IPS-NIHi7 (cell line): ENCODE data around the gene TNNT3.

Experiments used
- DNase-seq: peaks from one replicate; pipeline ENCODE4 v3.0.0; 2012; ENCODE audit warnings: mixed read lengths; ENCODE audit errors: extremely low spot score

Gene TNNT3

DNA sequence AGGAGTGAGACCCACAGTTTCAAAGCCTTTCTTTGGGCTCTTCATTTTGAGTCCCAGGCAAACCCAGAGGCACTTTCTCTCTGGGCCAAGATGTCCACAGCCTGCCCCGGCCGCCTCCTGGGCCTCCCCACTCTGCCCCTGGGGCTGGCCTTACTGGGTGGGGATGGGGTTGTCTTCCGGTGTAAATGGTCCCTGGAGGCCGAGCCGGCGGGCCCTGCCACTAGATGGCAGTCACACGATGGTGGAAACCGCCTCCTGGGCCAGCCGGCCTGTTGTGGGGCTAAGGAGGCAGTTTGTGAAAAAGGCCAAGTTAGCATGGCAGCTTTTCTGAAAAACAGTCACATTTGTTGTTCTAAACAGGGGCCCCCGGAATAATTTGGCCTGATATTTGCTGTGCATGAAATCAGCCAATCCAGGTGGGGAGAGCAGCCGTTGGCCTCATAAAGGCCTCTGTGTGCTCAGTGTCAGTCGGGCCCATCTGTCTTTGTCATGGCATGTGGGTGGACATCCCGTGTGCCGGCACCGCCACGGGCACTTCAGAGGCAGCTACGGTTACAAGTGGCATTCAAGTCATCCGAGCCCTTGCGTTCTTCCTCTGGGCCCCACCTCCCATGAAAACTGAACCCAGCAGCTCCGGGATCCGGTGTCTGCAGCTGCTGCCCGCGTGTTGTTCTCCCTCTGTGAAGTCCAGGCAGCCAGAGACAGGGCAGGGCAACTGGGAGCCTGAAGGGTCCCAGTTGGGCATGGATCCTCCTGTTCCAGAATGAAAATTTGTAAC lies 34.2 kb downstream of the TNNT3 start:
- no peak for DNase-seq

DNA sequence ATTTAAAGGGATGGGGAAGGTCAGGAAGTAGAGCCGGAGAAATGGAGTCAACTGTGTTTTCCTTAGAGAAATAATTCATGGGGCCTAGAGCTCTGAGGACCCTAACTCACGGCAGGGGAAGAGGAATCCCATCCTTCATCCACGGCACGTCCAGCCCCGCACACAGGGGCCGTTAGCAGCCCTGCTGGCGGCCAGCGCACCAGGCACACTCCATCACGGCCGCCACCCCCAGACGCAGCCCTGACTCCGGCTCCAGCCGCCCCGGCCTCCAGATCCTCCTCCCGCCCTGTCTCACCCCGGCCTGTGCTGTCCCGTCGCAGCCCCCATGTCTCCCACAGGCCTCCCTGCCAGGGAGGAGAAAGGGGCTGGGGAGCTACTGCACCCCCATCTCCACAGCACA lies 38.9 kb downstream of the TNNT3 start:
- no peak for DNase-seq

DNA sequence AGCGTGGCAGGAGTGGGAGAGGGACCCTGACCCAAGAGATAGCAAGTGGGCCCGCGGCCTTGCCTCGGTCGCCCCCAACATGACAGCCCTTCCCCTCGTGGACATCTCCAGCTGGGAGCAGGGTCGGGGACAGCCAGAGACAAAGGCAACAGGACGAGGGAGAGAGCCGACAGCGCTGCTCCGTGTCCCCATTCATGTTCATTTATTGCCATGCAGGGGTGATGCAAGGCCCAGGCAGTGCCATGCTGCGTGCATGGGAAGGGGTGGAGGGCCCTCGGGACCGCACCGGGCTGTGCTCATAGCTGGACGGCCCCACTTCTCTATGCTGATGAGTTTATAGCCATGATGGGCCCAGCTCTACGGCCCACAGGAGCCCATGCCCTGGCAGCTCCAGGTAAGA lies 40.3 kb downstream of the TNNT3 start:
- DNase-seq, result no peak

DNA sequence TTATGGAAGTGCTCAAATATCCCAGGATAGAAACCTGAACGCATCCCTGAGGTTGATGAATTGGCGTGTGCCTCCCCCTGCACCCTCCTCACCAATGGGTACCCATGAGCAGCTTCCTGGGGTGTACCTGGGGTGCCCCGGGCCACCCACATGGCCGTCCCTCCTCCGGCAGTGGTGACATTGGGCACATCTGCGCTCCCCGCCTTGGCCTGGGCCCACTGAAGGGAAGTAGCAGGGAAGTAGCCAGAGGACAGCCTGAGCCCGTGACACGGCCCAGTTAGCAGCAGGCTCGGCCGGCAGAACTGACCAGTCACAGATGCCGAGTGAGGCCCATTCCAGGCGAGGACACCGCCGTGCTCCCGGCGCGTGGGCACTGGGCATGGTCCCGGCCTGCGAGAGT lies 44.4 kb downstream of the TNNT3 start:
- DNase-seq, result no peak

DNA sequence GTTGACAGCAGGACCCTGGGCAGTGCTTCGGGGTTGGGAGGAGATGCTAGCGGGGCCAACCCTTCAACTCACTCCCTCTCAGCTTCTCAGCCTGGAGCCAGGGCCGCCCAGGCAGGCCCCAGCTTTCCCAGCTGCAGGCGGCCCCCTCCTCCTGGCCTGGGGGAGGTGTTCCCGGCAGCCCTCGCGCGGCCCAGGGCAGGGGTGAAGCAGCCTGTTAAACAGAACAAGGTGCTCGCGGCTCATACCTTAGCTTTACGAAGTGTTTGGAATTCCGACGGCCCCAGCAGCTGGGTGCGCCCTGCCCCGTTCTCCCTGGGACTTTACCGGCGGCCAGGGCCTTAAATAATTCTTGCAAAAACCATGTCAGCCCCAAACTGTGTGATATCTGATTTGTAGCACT lies 44.8 kb downstream of the TNNT3 start:
- no peak for DNase-seq

DNA sequence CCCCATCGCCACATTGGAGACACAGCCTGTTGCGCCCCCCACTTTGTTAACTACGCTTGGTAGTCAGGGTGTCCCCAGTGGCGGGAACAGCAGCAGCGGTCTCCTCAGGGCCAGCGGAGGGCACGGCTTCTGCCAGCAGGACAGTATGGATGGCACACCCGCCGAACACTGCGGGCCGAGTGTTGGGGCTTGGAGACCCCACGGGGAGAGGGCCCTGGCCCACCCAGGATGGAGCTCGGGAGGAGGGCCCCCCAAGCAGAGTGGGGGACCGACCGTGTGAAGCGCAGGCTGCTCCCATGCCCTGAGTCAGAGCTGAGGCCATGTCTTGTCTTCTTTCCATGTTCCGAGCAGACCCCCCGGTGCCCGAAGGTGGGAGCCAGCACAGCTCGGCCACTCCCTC lies 45.5 kb downstream of the TNNT3 start:
- DNase-seq, result no peak

DNA sequence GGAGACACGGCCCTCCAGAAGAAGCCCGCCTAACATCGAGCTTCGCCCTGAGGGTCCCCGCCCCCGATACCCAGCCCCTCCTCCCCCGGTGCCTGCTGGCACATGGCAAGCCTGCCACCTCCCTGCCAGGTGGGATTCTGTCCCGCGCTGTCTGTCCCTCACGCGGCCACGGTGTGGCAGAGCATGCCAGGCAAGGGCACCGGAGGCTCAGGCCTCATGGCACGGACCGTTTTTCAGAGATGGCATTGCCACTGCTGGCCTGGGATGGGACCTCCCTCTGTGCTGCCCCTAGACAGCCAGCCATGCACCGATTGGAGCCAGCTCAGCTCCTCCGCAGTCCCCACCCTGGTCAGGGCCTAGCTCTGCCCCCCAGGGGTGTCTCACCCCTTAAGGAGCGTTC lies 47.0 kb downstream of the TNNT3 start:
- DNase-seq, result no peak

DNA sequence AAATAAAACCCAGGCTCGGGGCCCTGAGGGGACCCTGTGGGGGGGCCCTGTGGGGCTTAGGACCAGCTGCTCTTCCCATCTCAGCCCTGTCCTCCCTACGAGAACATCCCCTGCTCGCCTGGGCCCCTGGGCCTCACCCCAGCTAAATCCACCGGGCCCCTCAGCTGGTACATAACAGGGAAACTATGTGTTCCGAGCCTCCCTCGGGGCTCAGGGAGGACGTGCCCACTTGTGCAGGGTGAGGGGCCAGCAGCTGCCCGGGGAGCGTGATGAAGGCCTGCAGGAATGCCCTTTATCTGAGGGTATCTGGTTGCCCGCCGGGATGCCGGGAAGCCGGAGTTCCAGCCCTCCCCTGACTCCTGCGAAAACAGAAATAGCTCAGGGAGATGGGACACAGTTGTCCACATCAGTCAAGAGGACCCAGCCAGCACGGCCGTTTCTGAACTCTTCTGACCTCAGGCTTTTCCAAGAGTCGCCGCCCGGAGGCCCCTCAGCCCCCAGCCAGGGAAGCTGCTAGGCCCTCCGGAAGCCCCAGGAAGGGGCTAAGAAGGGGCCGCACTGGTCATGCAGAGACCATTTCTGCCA lies 48.2 kb downstream of the TNNT3 start:
- no peak for DNase-seq

DNA sequence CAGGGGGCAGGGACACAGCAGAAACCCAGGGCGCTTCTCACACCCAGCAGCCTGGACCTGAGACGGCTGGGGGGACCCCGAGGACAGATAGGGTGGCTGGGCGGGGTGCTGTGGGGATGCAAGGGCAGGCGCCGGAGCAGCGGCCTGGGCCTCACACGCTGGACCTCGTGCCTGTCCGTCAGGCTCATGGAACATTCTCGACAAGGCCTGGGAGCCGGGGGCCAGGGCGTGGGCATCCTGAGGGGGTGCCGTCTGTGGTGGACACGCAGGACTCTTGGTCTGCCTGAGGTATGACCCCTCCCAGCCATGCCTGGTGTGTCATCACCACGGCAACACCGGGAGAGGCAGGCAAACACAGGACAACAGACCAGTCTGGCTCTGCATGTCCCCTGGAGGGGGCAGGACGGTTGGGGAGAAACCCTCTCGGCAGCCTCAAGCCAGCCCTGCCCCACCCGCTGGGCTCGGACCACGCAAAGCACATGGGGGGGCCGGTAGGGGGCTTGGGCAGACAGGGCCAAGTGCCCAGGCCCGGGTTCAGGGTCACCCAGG lies 49.0 kb downstream of the TNNT3 start:
- no peak for DNase-seq

DNA sequence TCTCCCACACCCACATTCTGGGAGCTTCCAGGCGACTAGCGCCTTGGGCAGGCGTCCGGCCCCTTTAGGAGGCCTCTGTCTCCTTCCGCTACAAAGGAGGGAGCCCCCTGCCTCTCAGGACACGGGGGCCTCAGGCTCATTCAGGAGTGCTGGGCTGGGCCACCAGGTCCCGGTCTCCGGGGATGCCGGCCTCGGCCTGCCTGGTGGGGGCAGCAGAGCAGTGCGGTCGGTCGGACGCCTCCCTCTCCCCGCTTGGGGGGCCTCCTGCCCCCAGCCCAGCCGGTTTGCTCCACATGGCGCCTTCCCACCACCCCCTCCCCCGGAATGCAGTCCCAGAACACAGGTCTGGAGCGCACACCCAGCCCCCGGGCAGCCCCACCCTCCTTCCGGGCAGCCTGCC lies 49.5 kb downstream of the TNNT3 start:
- no peak for DNase-seq

DNA sequence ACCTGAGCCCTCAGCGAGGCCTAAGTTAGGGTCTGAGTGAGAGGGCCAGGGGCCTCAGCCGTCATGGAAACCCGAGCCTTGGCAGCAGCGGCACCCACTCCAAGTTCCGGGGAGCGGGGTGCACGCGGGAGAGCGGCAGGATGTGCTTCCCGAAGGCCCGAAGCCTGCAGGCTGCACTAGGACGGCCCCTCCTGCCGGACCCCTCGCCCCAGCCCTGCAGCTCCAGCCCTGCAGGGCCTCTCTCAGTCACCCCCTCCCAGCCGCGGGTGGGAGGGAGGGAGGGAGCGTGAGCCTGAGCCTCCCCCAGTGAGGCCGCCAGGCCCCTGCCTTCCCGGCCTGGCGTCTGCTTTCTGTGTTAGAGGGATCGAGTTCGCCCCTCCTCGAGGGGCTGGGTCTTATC lies 50.3 kb downstream of the TNNT3 start:
- DNase-seq, result no peak

DNA sequence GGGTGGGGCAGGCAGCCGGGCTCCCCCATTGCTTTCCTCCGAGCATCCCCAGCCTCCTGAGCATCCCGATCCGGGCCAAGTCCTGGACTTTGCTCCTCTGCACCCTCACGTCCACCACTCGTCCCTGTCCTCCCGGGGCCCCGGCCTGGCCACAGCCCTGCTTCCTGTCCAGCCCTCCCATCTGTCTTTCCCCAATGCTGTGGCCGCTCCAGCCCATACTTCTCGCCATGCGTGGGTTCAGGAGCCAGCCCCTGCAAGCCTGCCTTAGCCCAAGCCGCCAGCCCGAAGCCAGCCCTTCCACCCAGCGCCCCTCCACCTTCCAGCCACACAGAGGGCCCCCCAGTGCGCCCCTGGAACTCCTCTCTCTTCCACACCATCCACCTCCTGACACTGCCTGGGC lies 51.5 kb downstream of the TNNT3 start:
- DNase-seq, result no peak

DNA sequence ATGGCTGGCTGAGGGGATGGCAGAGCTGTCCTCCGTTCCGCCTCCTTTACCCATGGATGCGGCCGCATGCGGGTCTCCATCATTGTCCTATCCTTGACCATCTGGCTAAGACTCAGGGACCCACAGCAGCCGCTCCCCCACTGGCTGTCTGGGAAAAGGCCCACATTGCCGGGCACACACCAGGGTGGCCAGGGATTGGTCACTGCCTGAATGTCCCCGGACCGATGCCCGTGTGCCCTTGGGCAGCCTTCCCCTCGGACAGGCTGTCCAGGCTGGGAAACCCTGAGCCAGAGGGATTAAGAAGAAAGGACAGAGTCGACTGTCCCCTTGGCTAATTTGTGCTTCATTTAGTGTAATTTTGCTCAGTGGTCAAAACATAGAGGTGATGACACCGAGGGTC lies 55.7 kb downstream of the TNNT3 start:
- no peak for DNase-seq

DNA sequence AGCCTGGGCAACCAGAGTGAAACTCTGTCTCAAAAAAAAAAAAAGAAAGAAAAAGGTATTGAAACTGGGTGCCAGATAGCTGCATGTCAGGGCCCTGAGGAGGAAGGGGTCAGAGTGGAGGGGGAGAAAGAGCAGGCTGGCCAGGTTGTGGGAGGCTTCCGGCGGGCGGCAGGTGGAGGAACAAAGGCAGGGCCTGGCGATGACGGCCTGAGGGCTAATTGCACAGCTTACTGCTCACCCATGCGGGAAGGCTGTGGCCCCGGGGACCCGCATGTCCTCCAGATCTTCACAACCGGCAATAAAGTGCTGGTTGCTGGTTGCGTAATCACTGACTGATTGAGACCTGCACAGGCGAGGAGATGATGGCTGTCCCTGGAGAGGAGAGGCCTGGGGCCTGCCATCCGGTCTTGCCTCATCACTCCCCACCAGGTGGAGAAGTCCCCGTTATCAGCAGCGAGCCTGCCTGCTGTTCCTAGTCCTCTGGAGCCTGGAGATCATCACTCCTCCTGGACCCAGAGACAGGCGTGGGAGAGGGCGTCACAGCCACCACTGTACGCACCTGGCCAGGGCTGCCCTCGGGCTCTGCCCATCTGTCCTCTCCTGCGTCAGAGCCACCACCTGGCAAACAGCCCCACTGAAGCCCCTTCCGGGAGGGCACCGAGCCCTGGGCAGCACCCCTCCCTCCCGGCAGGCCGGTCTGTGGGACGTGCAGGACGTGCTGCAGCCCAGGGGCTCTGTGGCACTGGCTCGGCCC lies 59.4 kb downstream of the TNNT3 start:
- no peak for DNase-seq

DNA sequence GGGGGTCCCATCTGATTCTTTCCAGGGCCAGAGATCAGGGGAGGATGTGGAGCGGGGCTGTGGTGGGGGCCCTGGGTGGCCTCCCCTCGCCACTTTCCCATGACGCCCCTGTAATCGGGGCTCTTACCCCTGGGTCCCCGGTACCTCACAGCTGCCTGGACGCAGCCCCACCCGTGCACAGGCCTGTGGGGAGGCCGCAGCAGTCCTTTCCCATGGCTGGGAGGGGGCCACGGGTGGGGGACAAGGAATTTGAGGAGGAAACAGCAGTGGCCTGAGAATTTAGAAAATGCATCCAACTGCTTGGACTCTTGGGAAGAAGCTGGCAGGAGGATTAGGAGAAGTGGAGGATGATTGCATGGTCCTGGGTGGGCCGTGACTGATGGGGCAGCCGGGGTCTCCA lies 60.1 kb downstream of the TNNT3 start:
- no peak for DNase-seq

DNA sequence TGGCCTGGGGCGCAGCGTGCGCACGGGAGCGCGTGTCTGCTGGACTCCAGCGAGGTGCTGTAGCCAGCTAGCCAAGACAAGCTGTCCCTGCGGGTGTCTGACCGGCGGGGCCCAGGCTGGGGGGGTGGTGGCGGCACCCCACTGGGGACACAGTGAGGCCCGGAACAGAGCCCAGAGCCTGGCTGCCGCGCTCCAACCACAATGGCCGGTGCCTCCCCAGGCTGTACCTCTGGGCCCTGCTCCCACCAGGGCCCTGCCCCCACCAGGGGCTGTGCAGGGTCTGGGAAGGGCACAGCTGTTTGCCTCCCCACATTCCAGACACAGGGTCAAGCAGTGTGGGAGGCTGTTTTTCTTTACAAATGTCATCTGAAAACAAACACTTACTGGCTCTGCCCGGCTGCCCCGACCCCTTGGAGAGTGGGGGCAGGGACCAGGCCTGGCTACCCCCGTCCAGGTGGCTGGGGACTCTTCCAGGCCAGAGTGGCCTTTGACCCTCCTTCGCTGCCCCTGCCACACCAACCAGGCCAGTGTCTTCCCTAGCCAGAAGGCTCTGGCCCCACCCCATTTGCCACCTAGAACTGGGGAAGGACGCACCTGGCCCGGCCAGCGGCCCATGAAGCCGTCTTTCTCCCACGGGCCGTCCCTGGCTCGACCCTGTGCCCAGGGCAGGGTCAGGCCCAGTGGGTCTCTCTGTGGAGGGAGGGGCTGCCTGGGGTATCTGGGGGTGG lies 63.5 kb downstream of the TNNT3 start:
- DNase-seq, result no peak

DNA sequence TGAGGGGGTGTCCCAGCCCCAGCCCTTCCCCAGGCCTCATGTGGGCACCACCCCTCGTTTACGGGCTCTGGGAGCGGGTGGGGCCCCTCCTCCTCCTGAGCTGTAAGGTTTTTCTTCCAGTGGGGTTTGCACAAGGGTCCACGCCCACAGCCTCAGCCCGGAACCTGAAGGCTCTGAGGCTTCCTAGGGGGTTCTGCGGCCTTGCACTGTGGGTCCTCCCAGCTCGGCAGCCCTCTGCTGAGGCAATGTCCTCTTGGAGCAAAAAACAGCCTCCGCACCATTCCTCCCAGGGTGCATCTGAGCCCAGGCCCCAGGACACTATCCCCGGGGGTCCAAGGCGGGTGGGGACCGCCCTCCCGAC lies 64.1 kb downstream of the TNNT3 start:
- DNase-seq, result no peak

DNA sequence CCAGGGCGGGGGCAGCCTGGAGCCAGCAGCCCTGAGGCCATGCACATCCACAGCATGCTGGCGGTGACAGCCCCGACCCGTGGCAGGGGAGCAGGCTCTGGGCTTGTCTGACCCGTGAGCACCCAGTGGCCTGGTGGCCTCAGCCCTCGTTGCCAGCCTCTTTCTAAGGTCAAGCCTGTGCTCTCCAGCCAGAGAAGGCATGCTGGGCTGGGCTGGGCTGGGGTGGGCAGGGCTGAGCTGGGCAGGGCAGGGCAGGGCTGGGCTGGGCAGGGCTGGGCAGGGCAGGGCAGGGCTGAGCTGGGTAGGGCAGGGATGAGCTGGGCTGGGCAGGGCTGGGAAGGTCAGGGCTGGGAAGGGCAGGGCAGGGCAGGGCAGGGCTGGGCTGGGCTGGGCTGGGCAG lies 67.5 kb downstream of the TNNT3 start:
- no peak for DNase-seq

DNA sequence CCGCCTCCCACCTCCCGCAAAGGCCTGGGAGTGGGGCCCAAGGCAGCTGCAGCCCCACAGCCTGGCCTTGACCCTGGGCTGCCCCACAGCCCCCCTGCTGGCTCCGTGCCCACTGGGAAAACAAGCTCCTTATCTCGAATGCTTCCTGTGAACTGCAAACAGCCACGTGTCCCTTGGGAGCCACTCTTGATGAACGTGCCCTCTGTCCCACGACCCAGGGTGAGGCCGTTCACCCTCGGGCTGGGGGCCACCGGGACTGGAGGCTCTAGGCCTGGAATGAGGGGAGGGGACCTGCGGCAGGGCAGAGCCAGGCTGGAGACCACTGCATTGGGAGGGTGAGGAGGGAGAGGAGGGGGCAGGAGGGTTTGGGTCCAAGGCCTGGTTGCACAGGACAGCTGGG lies 68.7 kb downstream of the TNNT3 start:
- no peak for DNase-seq
